GM19239 (cell line): ENCODE measurements around the gene RELT.

Source experiments
- DNase-seq: peaks from one replicate; pipeline ENCODE4 v3.0.0; 2011; ENCODE audit warnings: low spot score; ENCODE audit not compliant: insufficient read length
- FAIRE-seq: peaks from 2 replicates; lab custom pipeline; 2011; peaks lifted over from hg19 to GRCh38; lab: Jason Lieb, UNC

RELT gene

GRCh38 chr11:73346186-73346935 is 29.8 kb upstream of the RELT start:
- FAIRE-seq, result no peak
- no peak for DNase-seq

- FAIRE-seq, result no peak
Measured at GRCh38 chr11:73347067-73347466, 29.1 kb upstream of the RELT start.

GRCh38 chr11:73348838-73349237 is 27.4 kb upstream of the RELT start:
- DNase-seq (no peak), FAIRE-seq (no peak)

More at GRCh38 chr11:73347067-73347466, 29.1 kb upstream of the RELT start:
- DNase-seq, result no peak

DNA sequence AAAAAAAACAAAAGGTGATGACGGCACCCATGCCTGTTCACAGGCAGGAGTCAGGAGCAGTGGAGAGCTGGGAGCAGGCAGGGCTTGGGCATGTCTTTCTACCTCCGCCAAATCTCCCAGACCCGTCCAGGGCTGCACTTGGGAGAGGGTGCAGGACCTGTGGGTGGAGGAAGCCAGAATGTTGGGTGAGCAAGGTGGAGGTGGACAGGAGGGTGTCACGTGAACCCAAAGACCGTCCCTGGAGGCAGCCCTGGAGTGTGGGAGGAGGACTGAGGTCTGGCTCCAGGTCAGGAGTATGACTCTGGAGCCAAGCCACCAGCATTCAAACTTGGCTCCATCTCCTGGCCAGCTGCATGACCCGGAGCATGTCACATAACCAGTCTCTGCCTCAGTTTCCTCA is 26.6 kb upstream of the RELT start:
- FAIRE-seq, result no peak
- no peak for DNase-seq

- peak; percentile 84 for FAIRE-seq
Measured at GRCh38 chr11:73350908-73351636, 25.1 kb upstream of the RELT start.

DNA sequence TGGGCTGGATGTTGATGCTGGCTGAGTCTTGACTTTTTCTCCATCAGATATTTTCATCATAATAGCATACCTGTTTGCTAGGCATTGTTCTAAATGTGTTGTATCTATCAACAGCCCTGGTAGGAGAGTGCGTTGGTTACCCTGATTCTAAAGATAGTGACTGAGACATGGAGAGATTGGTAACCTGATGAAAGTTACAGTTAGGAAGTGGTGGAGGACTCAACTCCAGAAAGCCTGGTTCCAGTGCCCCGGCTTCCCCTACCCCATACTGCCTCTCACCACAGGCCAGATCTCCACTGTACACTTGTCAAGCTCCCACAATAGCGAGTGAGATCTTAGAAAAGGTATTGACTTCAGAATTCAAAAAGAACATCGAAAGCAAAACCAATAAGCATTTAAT is 22.8 kb upstream of the RELT start:
- FAIRE-seq, result no peak
- no peak for DNase-seq

More at GRCh38 chr11:73350908-73351636, 25.1 kb upstream of the RELT start:
- peak; percentile 87 for DNase-seq

DNA sequence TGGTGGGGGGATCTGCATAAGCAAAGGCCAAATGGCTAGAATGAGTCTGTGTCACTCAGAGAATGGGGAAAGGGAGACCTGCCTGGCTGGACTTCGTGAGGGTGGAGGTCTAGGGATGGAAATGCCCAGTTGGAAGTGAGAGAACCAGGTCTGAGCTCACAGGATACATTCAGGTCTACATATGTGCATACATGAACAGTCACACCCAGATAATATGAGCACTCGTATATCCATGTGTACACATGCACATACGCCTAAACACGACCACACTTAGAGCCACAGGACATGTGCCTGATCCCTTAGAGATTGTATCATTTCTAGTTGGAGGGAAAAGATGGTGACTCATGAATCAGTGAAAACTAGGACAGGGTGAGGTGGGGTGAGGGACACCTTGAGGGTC is 21.1 kb upstream of the RELT start:
- DNase-seq (no peak), FAIRE-seq (no peak)

DNA sequence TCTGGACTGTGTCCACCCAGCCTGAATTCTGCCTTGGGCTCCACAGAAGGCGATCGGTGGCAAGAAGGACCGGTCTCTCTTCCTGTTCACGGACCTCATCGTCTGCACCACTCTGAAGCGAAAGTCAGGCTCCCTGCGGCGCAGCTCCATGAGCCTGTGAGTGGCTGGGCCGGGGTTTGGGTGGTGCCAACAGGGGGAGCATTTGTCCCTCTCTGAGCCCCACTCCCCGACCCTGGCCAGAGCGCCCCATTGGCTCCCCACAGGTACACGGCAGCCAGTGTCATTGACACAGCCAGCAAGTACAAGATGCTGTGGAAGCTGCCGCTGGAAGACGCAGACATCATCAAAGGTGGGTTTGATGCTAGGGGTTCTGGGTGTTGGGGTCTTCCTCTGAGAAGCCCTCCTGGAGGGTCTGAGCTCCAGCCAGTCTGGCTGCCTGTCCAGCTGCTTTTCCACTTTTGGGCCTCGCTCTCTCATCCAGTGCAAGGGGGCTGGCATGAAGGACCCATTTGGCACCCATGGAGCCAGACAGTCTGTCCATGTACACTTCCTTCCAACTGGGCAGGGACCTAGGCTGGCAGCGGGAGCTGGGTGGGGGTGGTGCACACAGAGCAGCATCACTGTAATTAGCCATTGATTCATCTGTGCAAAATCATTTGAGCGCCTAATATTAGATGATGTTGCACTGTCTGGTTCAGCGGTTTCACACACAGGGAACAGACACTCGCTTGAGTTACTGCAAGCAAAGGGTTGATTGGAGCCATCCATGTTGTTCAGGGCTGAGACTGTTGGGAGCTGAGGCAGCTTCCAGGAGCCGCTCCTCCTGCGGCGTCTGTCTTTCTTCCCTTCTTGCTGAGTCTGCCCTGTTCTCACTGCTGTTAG is 19.0 kb upstream of the RELT start:
- DNase-seq, result no peak
- FAIRE-seq, result no peak

- FAIRE-seq (no peak), DNase-seq (no peak)
Measured at GRCh38 chr11:73358071-73358470, 18.1 kb upstream of the RELT start.

DNA sequence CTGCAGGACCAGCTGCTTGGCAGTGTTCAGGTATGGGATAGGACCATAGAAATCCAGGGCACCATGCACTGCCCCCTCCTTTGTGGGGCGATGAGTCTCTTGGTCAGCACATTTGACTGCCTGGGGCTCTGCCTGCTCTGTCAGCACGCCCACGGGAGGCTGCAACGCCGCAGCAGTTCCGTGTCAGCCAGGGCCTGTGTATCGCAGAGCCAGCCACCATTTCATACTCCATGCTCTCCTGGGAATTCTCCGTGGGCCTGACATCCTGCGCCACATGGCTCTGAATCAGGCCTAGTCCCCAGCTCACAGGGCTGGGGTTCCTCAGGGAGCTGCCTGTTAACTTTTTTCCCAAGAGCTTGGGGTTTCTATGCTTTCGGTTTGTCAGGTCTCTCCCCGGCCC is 16.9 kb upstream of the RELT start:
- DNase-seq (no peak), FAIRE-seq (no peak)

DNA sequence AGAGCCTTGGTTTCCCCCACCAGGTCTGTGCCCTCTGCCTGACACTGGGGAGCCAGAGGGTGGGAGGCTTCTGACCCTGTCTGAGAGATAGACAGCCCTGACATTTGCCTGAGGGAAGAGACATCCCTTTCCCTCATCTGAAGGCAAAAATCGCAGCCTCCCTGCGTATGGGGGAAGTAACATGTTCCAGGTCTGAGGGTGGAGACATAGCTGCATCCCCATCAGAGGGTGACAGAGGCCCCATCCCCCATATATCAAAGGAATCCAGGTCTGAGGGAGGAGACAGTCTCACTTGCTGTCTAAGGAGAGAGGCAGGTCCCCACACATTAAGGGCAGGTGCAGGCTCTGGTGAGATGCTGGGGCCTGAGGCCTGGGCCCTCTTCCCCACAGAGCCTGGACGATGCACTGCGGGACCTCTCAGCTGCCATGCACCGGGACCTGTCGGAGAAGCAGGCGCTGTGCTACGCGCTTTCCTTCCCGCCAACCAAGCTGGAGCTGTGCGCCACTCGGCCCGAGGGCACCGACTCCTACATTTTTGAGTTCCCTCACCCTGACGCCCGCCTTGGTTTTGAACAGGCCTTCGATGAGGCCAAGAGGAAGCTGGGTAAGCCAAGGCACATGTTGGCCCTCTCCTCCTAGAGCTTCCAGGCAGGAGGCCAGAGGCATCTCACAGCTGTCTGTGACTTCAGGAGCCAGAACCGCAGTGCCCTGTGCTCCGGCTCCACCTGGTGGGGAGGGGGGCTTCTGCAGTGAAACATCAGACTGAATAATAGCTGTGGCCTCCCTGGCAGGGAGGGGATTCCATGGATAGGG is 16.1 kb upstream of the RELT start:
- peak; percentile 65 for DNase-seq
- FAIRE-seq, result no peak

- FAIRE-seq, result no peak
- no peak for DNase-seq
Measured at GRCh38 chr11:73360743-73361369, 15.3 kb upstream of the RELT start.

GRCh38 chr11:73361953-73362776 is 14.0 kb upstream of the RELT start:
- no peak for DNase-seq
- FAIRE-seq, result no peak

DNA sequence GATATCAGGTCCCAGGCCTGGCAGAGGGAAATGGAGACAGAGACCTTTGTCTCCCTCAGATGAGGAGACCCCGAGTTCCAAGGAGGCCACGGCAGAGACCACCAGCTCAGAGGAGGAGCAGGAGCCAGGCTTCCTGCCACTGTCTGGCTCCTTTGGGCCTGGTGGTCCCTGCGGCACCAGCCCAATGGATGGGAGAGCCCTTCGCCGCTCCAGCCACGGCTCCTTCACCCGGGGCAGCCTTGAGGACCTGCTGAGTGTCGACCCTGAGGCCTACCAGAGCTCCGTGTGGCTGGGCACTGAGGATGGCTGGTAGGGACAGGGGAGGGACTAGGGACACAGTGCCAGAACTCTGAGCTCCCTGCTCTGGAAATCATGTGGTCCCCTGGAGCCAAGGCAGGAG is 13.1 kb upstream of the RELT start:
- DNase-seq (no peak), FAIRE-seq (no peak)

- FAIRE-seq (peak; percentile 53), DNase-seq (no peak)
Measured at GRCh38 chr11:73365352-73366264, 10.6 kb upstream of the RELT start.

DNA sequence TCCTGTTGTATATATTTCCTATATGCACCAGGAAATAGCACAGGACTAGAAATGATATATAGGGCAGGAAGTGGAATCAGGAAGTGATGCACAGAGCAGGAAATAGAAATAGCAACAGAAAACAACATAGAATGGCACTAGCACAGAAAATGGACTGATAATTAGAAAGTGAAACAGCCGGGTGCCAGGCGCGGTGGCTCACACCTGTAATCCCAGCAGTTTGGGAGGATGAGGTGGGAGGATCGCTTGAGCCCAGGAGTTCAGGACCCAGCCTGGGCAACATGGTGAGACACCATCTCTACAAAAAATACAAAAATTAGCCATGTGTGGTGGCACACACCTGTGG is 10.0 kb upstream of the RELT start:
- no peak for DNase-seq
- FAIRE-seq, result peak; percentile 54

GRCh38 chr11:73366953-73367352 is 9.2 kb upstream of the RELT start:
- DNase-seq, result no peak
- no peak for FAIRE-seq
